HG02973 (cell line): ENCODE results near the gene MGMT.

Source experiments
- ATAC-seq: cut with Tn5 transposase; IDR thresholded peaks from one replicate; pipeline ENCODE4 v1.9.1; 2021; ENCODE audit warnings: moderate library complexity; ENCODE audit not compliant: unreplicated experiment

Gene MGMT

GRCh38 chr10:129784891-129785290, 317.9 kb downstream of the MGMT start:
- ATAC-seq: no peak

- no peak for ATAC-seq
These were observed 318.5 kb downstream of the MGMT start for GRCh38 chr10:129785536-129785981.

GRCh38 chr10:129786216-129786615, 319.2 kb downstream of the MGMT start:
- ATAC-seq: no peak

GRCh38 chr10:129787557-129787956, 320.5 kb downstream of the MGMT start:
- no peak for ATAC-seq

GRCh38 chr10:129788215-129788614, 321.2 kb downstream of the MGMT start:
- ATAC-seq: no peak

GRCh38 chr10:129790715-129791446, 323.8 kb downstream of the MGMT start:
- ATAC-seq: no peak

- no peak for ATAC-seq
These were observed 325.1 kb downstream of the MGMT start for GRCh38 chr10:129792141-129792540.

- no peak for ATAC-seq
These were observed 325.8 kb downstream of the MGMT start for GRCh38 chr10:129792864-129793263.

- ATAC-seq: no peak
These were observed 326.4 kb downstream of the MGMT start for GRCh38 chr10:129793479-129793878.

- ATAC-seq: no peak
These were observed 327.0 kb downstream of the MGMT start for GRCh38 chr10:129793996-129794395.

- ATAC-seq: no peak
These were observed 329.8 kb downstream of the MGMT start for GRCh38 chr10:129796710-129797420.

- no peak for ATAC-seq
These were observed 332.9 kb downstream of the MGMT start for GRCh38 chr10:129799942-129800341.

GRCh38 chr10:129800796-129801340, 333.8 kb downstream of the MGMT start:
- ATAC-seq: no peak

- ATAC-seq: no peak
These were observed 340.2 kb downstream of the MGMT start for GRCh38 chr10:129807211-129807610.

GRCh38 chr10:129808092-129808983, 341.3 kb downstream of the MGMT start:
- no peak for ATAC-seq

GRCh38 chr10:129809431-129809830, 342.4 kb downstream of the MGMT start:
- ATAC-seq: no peak

- ATAC-seq: no peak
These were observed 342.8 kb downstream of the MGMT start for GRCh38 chr10:129809841-129810240.

- no peak for ATAC-seq
These were observed 344.2 kb downstream of the MGMT start for GRCh38 chr10:129811208-129811607.

GRCh38 chr10:129812398-129812797, 345.4 kb downstream of the MGMT start:
- ATAC-seq: no peak

- ATAC-seq: no peak
These were observed 347.9 kb downstream of the MGMT start for GRCh38 chr10:129814681-129815646.
